ENCODE measurements around the gene RRAS2. TPM values are rescaled to one million over a fixed set of nuclear protein-coding genes. Genes with fewer than 3 reads are reported as not detected.
A peak's percentile ranks its signal among the peaks of the same experiment; 100 is the strongest.

RRAS2 gene
- total RNA-seq, 1 experiment from 2014 or later, result 200 TPM

DNA sequence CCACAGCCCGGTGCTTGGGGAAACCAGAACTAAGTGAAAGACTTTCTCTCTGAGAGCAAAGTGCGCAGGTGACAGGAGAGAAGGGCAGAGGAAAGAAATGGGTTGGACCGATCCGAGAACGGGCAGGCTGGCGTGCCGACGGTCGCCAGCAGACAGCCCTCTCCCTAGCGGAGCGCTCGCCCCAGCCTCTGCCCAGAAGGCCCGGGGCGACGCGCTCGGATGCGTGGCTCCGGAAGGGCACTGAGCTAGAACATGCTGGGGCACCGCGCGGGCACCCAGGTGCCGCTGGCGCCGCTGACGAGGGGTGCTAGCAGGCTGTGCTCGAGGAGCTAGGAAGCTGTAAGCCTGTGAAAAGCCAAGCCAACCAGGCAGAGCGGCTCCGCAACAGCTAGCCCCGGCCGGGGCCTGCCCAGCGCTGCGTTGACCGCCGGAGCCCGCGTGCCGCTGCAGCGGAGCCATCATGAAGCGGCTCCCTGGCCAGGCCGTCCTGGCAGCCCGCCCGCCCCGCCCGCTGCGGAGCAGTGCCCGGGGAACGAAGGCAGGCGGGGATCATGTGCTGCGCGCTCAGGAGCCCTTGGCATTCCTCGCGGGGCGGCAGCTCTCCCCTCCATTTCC, 22.1 kb upstream of the RRAS2 start:
- peak; percentile 77 to 81 for DNase-seq (ENCODE audit: low read depth in 1 of 2, low spot score in 2 of 2)

DNA sequence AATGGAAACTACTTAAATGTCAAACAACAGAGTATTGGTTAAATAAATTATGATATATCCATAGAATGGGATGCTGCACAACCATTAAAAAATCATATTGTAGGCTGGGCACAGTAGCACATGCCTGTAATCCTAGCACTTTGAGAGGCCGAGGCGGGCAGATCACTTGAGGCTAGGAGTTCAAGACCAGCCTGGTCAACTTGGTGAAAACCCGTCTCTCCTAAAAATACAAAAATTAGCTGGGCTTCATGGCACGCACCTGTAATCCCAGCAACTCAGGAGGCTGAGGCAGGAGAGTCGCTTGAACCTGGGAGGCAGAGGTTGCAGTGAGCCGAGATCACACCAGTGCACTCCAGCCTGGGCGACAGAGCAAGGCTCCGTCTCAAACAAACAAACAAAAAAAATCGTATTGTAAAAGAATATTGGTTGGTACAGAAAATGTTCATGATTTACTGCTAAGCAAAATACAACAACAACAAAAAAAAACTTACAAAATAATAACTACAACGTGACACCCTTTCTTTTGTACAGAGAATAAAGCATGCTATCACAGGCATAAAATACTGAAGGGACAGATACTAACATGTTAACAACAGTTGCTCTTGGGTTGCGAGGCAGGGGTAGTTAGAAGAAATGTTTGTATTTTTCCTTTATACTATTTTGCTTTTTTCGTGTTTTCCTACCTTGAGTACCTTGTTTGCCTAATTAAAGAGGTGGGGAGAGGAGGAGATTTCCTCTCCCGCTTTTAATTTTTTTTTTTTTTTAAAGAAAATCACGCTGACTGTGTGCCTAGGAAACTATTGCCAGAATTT, 21.3 kb upstream of the RRAS2 start:
- Histone ChIP-seq H3K4me3 (peak overlapping the region; percentile 42), H3K9me3 (replicated peaks) (no peaks in the 10 kb centered on the region), H3K4me1 (replicated peaks) (peaks cover 14% of the 10 kb centered on the region), H3K27me3 (replicated peaks) (no peaks in the 10 kb centered on the region), H3K36me3 (no peaks in the 10 kb centered on the region), H3K27ac (no peak overlapping the region)
- DNase-seq (ENCODE audit: low read depth in 1 of 2, low spot score in 2 of 2), result no peak

More for the DNA sequence above, 22.1 kb upstream of the RRAS2 start:
- no peaks in the 10 kb centered on the region for H3K9me3 ChIP-seq (replicated peaks)
- H3K27me3 ChIP-seq (replicated peaks), result no peaks in the 10 kb centered on the region
- H3K4me1 ChIP-seq (replicated peaks), result peaks cover 14% of the 10 kb centered on the region
- H3K36me3 ChIP-seq, result no peaks in the 10 kb centered on the region
- peak overlapping the region; percentile 42 for H3K4me3 ChIP-seq
- no peak overlapping the region for H3K27ac ChIP-seq

DNA sequence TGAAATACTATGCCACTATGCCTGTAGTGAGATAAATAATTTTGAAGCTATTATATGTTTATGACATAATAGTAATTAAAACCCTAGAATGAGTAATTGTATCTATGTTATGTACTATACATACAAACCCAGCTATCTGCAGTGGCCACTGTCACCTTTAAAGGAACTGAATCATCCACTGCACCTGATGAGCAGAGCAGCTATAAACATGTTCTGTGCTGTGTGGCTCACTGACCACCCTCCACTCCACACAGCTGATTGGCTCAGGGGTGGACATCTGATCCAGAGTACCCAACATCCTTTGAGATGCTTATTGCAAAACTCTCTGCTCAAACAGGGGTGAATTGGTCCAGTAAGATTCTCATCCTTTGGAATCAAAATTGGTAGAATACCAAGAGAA, 19.2 kb upstream of the RRAS2 start:
- Histone ChIP-seq H3K27me3 (replicated peaks) (no peaks in the 10 kb centered on the region), H3K27ac (no peak overlapping the region), H3K4me3 (no peak overlapping the region), H3K4me1 (replicated peaks) (peaks cover 14% of the 10 kb centered on the region), H3K36me3 (no peaks in the 10 kb centered on the region), H3K9me3 (replicated peaks) (no peaks in the 10 kb centered on the region)
- no peak for DNase-seq (ENCODE audit: low read depth in 1 of 2, low spot score in 2 of 2)

DNA sequence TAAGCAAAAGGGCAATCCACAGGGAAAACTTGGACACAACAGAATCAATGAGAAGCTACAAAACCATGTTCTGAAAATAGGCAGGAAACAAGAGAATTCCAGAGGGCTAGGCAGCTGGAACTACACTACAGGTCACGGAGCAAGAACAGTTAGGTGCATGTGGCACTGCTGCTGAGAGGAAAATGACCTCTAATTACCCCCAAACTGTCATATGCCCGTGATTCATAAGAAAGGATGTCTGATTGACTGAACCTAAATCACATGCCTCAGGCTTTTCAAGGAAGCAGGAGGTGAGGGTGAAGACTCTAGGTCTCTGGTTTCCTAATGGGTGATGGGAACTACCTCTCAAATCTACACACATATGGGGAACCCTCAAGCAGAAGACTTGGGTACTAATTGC, 17.9 kb upstream of the RRAS2 start:
- Histone ChIP-seq H3K4me1 (replicated peaks) (peaks cover 13% of the 10 kb centered on the region), H3K27me3 (replicated peaks) (no peaks in the 10 kb centered on the region), H3K36me3 (no peaks in the 10 kb centered on the region), H3K4me3 (no peak overlapping the region), H3K9me3 (replicated peaks) (no peaks in the 10 kb centered on the region), H3K27ac (no peak overlapping the region)
- no peak for DNase-seq (ENCODE audit: low read depth in 1 of 2, low spot score in 2 of 2)

DNA sequence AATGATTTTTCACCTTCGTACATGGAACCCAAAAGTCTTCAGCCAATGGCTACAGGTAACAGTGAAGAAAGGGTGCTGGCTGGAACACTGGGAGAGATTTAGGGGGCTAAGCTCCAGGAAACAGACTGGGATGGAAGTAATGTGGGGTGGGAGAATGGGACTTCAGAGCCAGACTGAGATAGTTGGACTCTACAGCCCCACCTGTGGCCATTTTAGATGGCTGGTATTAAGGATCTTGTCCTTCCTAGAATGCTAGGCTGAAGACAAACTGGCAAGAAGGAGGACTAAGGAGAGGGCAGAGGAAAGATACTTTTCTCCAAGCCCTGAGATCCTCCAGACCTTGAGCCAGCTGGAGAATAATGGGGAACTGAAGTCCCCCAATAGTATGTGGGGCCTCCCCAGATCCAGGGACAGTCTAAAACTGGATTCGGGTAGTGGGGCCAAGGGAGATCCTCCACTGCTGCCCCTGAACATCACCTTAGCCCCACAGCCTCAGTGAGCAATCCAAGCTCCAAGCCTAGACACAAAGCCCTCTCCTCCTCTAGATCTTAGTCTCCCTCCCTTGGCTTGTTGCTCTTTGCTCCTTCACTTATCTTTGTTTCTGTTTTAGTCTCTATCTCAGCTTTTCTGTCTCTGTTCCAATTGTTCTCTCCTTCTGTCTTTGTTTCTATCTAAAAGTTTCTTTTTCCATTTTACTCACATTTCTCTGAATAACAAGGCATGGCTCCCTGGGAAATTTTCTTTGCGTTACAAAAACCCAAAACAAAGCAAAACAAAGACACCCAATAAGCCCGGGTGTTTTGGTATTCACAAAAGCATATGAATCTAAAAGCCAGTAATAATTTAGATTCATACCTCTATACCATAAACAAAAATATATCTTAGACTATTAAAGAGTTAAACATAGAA, 16.2 kb upstream of the RRAS2 start:
- Histone ChIP-seq H3K27me3 (replicated peaks) (no peaks in the 10 kb centered on the region), H3K9me3 (replicated peaks) (no peaks in the 10 kb centered on the region), H3K4me3 (no peak overlapping the region), H3K36me3 (no peaks in the 10 kb centered on the region), H3K27ac (no peak overlapping the region), H3K4me1 (replicated peaks) (0 out of 2 replicates have a peak, but pooled peaks cover 3% of the 10 kb centered on the region)
- DNase-seq (ENCODE audit: low read depth in 1 of 2, low spot score in 2 of 2), result no peak

DNA sequence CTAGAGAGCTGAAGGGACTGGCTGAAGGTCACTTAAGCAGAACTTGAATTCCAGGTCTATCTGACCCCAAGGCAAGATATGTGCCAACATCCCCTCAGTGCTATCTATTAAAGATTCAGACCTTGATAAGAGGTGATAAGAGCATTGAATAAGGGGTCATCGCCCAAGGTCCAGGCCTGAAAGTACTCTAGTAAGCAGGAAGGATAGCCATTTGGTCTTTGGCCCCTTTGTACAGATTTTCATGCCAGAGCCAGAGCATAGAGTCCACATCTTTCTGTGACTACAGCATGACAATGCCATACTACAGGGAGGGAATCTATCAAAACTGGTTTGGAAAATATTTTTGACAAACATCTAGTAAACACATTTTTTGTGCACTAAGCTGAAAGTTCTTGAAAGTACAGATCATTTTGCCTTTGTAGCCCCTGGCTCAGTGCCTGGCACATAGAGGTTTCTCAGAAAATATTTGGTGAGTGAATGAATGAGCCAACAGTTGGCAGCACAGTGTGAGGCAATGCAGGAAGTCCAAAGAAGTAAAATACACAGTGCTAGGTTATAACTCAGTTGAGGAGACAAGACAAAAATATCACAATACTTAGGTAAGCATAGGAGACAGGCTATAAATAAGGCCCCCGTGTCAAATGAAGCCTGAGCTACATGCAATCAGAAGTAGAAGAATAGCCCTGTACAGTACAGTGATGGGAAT, 15.1 kb upstream of the RRAS2 start:
- DNase-seq (ENCODE audit: low read depth in 1 of 2, low spot score in 2 of 2), result no peak
- no peak overlapping the region for H3K4me3 ChIP-seq
- H3K27ac ChIP-seq, result no peak overlapping the region
- H3K9me3 ChIP-seq (replicated peaks), result no peaks in the 10 kb centered on the region
- H3K36me3 ChIP-seq, result no peaks in the 10 kb centered on the region
- 0 out of 2 replicates have a peak, but pooled peaks cover 3% of the 10 kb centered on the region for H3K4me1 ChIP-seq (replicated peaks)
- no peaks in the 10 kb centered on the region for H3K27me3 ChIP-seq (replicated peaks)

DNA sequence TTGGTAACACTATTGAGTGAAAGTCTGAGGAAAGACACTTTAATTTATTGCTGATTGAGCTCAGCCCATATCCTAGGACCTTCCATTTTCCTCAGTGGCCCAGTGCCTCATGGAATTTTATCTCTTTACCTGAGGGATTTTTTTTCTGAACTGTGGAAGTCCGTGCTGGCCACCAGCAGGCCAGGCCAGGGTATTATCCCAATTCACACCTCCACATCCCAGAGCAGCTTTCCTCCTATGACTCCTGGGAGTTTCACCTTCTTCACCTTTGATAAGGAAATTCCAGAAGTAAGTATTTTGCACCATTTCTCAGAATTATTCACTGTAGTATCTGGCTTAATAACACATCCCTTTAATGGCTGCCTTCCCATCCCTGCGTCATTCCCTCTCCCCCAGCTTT, 13.0 kb upstream of the RRAS2 start:
- H3K36me3 ChIP-seq, result no peaks in the 10 kb centered on the region
- H3K27me3 ChIP-seq (replicated peaks), result no peaks in the 10 kb centered on the region
- H3K4me1 ChIP-seq (replicated peaks), result 0 out of 2 replicates have a peak, but pooled peaks cover 3% of the 10 kb centered on the region
- no peak overlapping the region for H3K4me3 ChIP-seq
- H3K9me3 ChIP-seq (replicated peaks), result no peaks in the 10 kb centered on the region
- DNase-seq (ENCODE audit: low read depth in 1 of 2, low spot score in 2 of 2), result no peak
- no peak overlapping the region for H3K27ac ChIP-seq

DNA sequence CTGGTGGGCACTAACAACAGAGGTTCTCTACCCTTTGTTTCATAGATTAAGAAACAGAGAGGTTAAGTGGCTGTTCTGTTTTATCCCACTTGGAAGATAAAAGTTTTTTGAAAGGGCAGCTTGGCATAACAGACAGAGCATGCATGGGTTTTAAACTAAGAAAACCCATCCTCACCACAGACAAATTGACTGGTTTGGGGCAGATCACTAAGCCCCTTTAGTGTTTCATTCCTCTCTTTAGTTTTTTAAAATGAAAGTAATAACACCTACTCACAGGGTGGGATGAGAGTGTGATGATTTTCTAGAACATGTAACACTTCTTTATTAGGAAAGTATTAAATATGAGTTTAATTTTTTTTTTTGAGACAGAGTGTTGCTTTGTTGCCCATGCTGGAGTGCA, 12.3 kb upstream of the RRAS2 start:
- H3K9me3 ChIP-seq (replicated peaks), result no peaks in the 10 kb centered on the region
- H3K4me1 ChIP-seq (replicated peaks), result no peaks in the 10 kb centered on the region
- H3K36me3 ChIP-seq, result no peaks in the 10 kb centered on the region
- H3K27ac ChIP-seq, result no peak overlapping the region
- H3K4me3 ChIP-seq, result no peak overlapping the region
- no peaks in the 10 kb centered on the region for H3K27me3 ChIP-seq (replicated peaks)
- no peak for DNase-seq (ENCODE audit: low read depth in 1 of 2, low spot score in 2 of 2)

DNA sequence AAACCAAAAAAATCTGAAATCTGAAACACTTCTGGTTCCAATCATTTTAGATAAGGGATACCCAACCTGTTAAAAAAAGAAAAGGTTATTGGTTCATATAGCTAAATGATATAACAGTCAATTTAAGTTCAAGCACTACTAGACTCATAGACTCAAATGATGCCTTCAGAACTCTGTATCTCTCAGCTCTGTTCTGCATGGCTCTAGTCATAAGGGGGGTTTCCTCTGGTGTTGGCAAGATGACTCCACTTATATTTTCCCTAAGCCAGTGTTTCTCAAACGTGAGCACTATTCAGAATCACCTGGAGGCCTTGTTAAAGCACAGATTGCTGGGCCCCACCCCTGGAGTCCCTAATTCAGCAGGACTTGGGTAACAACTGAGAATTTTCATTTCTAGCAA, 11.5 kb upstream of the RRAS2 start:
- H3K27me3 ChIP-seq (replicated peaks), result no peaks in the 10 kb centered on the region
- H3K36me3 ChIP-seq, result no peaks in the 10 kb centered on the region
- peak in 1 of 2 experiments; percentile 13 for DNase-seq (ENCODE audit: low read depth in 1 of 2, low spot score in 2 of 2)
- H3K9me3 ChIP-seq (replicated peaks), result no peaks in the 10 kb centered on the region
- H3K4me1 ChIP-seq (replicated peaks), result no peaks in the 10 kb centered on the region
- no peak overlapping the region for H3K27ac ChIP-seq
- H3K4me3 ChIP-seq, result no peak overlapping the region

DNA sequence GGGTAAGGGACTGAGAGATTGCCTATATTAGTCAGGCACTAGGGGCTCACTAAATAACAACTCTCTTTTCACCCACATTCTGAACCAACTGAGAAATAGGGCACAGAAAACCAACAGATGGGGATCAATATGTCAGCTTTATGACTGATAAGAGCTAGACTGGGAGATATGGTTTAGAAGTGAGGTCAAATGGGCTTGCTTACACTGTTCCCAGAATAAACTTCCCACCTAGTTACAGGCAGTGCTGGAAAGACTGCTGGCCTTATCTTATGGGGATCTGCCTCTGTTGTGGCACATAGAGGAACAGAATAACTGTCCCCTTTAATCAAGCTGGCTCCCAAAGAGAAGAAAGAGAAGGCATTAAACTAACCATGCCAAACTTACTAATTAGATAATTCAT, 10.6 kb upstream of the RRAS2 start:
- Histone ChIP-seq H3K36me3 (no peaks in the 10 kb centered on the region), H3K9me3 (replicated peaks) (no peaks in the 10 kb centered on the region), H3K4me3 (no peak overlapping the region), H3K27ac (no peak overlapping the region), H3K27me3 (replicated peaks) (no peaks in the 10 kb centered on the region), H3K4me1 (replicated peaks) (no peaks in the 10 kb centered on the region)
- DNase-seq (ENCODE audit: low read depth in 1 of 2, low spot score in 2 of 2), result peak in 1 of 2 experiments; percentile 12

DNA sequence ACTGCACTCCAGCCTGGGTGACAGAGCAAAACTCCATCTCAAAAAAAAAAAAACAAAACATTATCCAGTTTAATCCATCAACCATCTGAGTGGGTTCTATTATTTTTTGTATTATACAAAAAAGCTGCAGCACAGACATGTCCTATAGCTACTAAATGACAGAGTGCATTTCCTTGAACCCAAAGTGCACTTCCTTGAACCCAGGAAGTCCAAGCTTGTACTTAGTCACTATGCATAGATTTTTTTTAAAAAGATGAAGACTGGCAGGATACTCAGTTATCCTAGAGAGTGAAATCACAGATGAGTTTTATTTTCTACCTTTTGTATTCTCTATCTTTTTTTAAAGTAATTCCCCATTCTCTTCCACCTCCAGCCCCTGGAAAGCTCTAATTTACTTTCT, 8.0 kb upstream of the RRAS2 start:
- Histone ChIP-seq H3K9me3 (replicated peaks) (no peaks in the 10 kb centered on the region), H3K27me3 (replicated peaks) (no peaks in the 10 kb centered on the region)

DNA sequence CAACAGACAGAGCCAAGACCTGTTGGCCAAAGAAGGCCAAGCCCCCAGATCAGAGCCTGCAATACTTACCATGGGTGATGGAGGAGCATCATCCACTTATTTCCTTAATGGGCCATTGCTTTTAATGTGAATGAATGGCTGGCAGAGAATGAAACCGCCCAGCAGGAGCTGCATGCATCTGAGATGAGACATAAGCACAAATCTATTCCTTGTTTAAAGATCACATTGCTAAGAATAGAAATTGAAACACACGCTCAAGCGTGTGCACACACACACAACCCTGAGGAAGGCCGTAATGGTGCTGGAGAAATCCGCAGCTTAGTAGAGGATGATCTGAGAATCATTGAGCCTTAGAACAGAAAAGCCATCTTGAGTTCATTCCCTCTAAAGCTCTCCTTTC, 5.3 kb upstream of the RRAS2 start:
- no peaks in the 10 kb centered on the region for H3K27me3 ChIP-seq (replicated peaks)
- DNase-seq (ENCODE audit: low read depth in 1 of 2, low spot score in 2 of 2), result no peak
- peaks cover 5% of the 10 kb centered on the region for H3K4me1 ChIP-seq (replicated peaks)
- no peak overlapping the region for H3K27ac ChIP-seq
- H3K4me3 ChIP-seq, result no peak overlapping the region
- H3K9me3 ChIP-seq (replicated peaks), result no peaks in the 10 kb centered on the region
- H3K36me3 ChIP-seq, result no peaks in the 10 kb centered on the region

More for the DNA sequence above, 8.0 kb upstream of the RRAS2 start:
- Histone ChIP-seq H3K36me3 (no peaks in the 10 kb centered on the region), H3K4me1 (replicated peaks) (no peaks in the 10 kb centered on the region), H3K27ac (no peak overlapping the region), H3K4me3 (no peak overlapping the region)
- DNase-seq (ENCODE audit: low read depth in 1 of 2, low spot score in 2 of 2), result no peak

DNA sequence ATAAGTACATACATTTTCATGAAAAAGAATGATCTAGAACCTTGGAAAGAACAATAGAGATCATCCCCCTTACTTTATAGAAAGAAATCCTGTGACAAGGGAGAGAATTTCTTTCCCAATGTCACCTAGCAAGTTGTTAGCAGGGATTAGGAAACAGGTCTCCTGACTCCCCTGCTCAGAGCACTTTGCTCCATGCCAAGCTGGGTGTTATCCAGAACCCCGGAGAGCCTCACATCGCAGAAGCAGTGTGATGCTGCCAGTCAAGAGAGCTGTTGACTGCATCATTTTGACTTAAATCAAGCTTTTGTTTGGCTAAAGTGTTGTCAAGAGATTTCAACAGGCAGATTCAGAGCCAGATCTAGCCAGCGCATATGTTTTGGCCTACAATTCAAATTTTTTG, 3.6 kb upstream of the RRAS2 start:
- Histone ChIP-seq H3K36me3 (peaks cover 9% of the 10 kb centered on the region), H3K27me3 (replicated peaks) (no peaks in the 10 kb centered on the region), H3K9me3 (replicated peaks) (0 out of 2 replicates have a peak, but pooled peaks cover 3% of the 10 kb centered on the region), H3K27ac (no peak overlapping the region), H3K4me3 (no peak overlapping the region), H3K4me1 (replicated peaks) (peaks cover 9% of the 10 kb centered on the region)
- no peak for DNase-seq (ENCODE audit: low read depth in 1 of 2, low spot score in 2 of 2)
